Endodermal cell (in vitro differentiated cells): Measurements from ENCODE around the gene IL6ST. TPM values are rescaled to one million over a fixed set of nuclear protein-coding genes. Genes with fewer than 3 reads are reported as not detected.

Experiments
- DNase-seq: peaks from one replicate; pipeline ENCODE4 v3.0.0-alpha.2; 2017
- H3K27ac ChIP-seq: 2 replicates; pipeline ENCODE4 v1.5.1; 2013; ENCODE audit warnings: mild to moderate bottlenecking, low read depth, low read length, moderate library complexity
- H3K27me3 ChIP-seq: 2 replicates; pipeline ENCODE4 v1.6.1; 2013; ENCODE audit warnings: mild to moderate bottlenecking, low read length, moderate library complexity; ENCODE audit not compliant: insufficient read depth, control insufficient read depth, poor library complexity, severe bottlenecking
- H3K36me3 ChIP-seq: 2 replicates; pipeline ENCODE4 v1.7.0; 2013; ENCODE audit warnings: mild to moderate bottlenecking, low read length, moderate library complexity; ENCODE audit not compliant: control insufficient read depth, insufficient read depth
- H3K4me1 ChIP-seq: one replicate; pipeline ENCODE4 v1.7.0; 2013; ENCODE audit warnings: low read length; ENCODE audit not compliant: control insufficient read depth, insufficient read depth
- H3K4me3 ChIP-seq: 2 replicates; pipeline ENCODE4 v1.5.1; 2013; ENCODE audit warnings: mild to moderate bottlenecking, low read length, moderate library complexity
- H3K9ac ChIP-seq: 2 replicates; pipeline ENCODE4 v1.6.1; 2013; ENCODE audit warnings: mild to moderate bottlenecking, low read length, moderate library complexity; ENCODE audit not compliant: poor library complexity, severe bottlenecking; ENCODE audit errors: extremely low read depth
- H3K9me3 ChIP-seq: 2 replicates; pipeline ENCODE4 v1.6.1; 2013; ENCODE audit warnings: mild to moderate bottlenecking, low read length, moderate library complexity; ENCODE audit not compliant: control insufficient read depth
- H3K27ac Mint-ChIP-seq: 2 replicates; pipeline ENCODE4 v1.8.0; 2020; ENCODE audit warnings: mixed read lengths
- H3K27me3 Mint-ChIP-seq: 2 replicates; pipeline ENCODE4 v1.8.0; 2021; ENCODE audit warnings: mild to moderate bottlenecking, mixed read lengths; ENCODE audit not compliant: insufficient read depth
- H3K36me3 Mint-ChIP-seq: 2 replicates; pipeline ENCODE4 v1.8.0; 2020; ENCODE audit warnings: low read depth, mixed read lengths
- H3K4me1 Mint-ChIP-seq: 2 replicates; pipeline ENCODE4 v1.8.0; 2020; ENCODE audit warnings: mixed read lengths
- H3K4me3 Mint-ChIP-seq: 2 replicates; pipeline ENCODE4 v1.8.0; 2020; ENCODE audit warnings: mild to moderate bottlenecking, moderate library complexity, mixed read lengths
- H3K9me3 Mint-ChIP-seq: 2 replicates; pipeline ENCODE4 v1.8.0; 2020; ENCODE audit warnings: mild to moderate bottlenecking, mixed read lengths
- CTCF ChIP-seq: fragments of 200-600 bp; sonication (generic); conservative IDR thresholded peaks from 2 replicates; pipeline ENCODE4 v1.5.0; 2021; ENCODE audit warnings: antibody characterized with exemption, mild to moderate bottlenecking
- WGBS, 2 experiments: methylation state at CpG; one replicate each; pipeline versions ENCODE4 v1.1.5 to v1.1.7; 2013; ENCODE audit warnings: missing lambda C conversion rate in 2 of 2, mixed read lengths in 1 of 2; ENCODE audit not compliant: insufficient coverage in 1 of 2, insufficient read length in 1 of 2; 5-methylcytosine and 5-hydroxymethylcytosine counted together
- total RNA-seq, 2 donors: library from RNA; stranded (reverse); fragmentation: NEBNext Ultra II Directional in 1 of 2; extraction: Animal tissue kit (Norgen Biotek cat#: 25700) in 1 of 2; gene quantifications; 2 replicates in 1 of 2; 3 replicates in 1 of 2; pipeline ENCODE4 v1.2.1, GENCODE V29; 2021

Gene IL6ST
- total RNA-seq, 2 donors from 2014 or later = 26.3 to 30.4 TPM

- Histone ChIP-seq H3K4me1 (peaks cover 5% of the 10 kb centered on the region), H3K27ac (no peak overlapping the region), H3K9ac (no peak overlapping the region), H3K36me3 (no peaks in the 10 kb centered on the region), H3K9me3 (no peaks in the 10 kb centered on the region), H3K27me3 (no peaks in the 10 kb centered on the region), H3K4me3 (no peak overlapping the region)
- H3K27me3 Mint-ChIP-seq = no peaks in the 10 kb centered on the region
- no peaks in the 10 kb centered on the region for H3K9me3 Mint-ChIP-seq
- DNase-seq = no peak
- H3K27ac Mint-ChIP-seq = no peak overlapping the region
- peaks cover 10% of the 10 kb centered on the region for H3K4me1 Mint-ChIP-seq
- 86 to 94% methylated on average over 3 to 5 of the region's 5 CpGs for WGBS, 2 experiments
- no peak overlapping the region for H3K4me3 Mint-ChIP-seq
- H3K36me3 Mint-ChIP-seq = no peaks in the 10 kb centered on the region
- TF ChIP-seq CTCF = no peak
These were observed 77.2 kb downstream of the IL6ST start for GRCh38 chr5:55917402-55918086.

GRCh38 chr5:55916986-55917385 lies 77.8 kb downstream of the IL6ST start:
- H3K36me3 ChIP-seq = no peaks in the 10 kb centered on the region
- no peaks in the 10 kb centered on the region for H3K27me3 ChIP-seq
- H3K27me3 Mint-ChIP-seq = no peaks in the 10 kb centered on the region
- H3K9me3 ChIP-seq = no peaks in the 10 kb centered on the region
- no peak overlapping the region for H3K4me3 ChIP-seq
- H3K4me1 Mint-ChIP-seq = peaks cover 10% of the 10 kb centered on the region
- H3K27ac ChIP-seq = no peak overlapping the region
- H3K4me3 Mint-ChIP-seq = no peak overlapping the region
- peaks cover 5% of the 10 kb centered on the region for H3K4me1 ChIP-seq
- H3K9ac ChIP-seq = no peak overlapping the region
- WGBS, 2 experiments = 85 to 95% methylated on average over 8 to 10 of the region's 10 CpGs
- no peaks in the 10 kb centered on the region for H3K9me3 Mint-ChIP-seq
- TF ChIP-seq CTCF = no peak
- no peaks in the 10 kb centered on the region for H3K36me3 Mint-ChIP-seq
- DNase-seq = no peak
- no peak overlapping the region for H3K27ac Mint-ChIP-seq

- no peak for TF ChIP-seq CTCF
- Mint-ChIP-seq H3K4me1 (peaks cover 10% of the 10 kb centered on the region), H3K27me3 (peaks cover under 1% of the 10 kb centered on the region), H3K36me3 (no peaks in the 10 kb centered on the region), H3K9me3 (no peaks in the 10 kb centered on the region), H3K4me3 (no peak overlapping the region), H3K27ac (no peak overlapping the region)
- no peak overlapping the region for H3K4me3 ChIP-seq
- no peaks in the 10 kb centered on the region for H3K36me3 ChIP-seq
- no peak overlapping the region for H3K27ac ChIP-seq
- WGBS, 2 experiments = 93 to 100% methylated on average over 1 to 3 of the region's 3 CpGs
- H3K4me1 ChIP-seq = peaks cover 5% of the 10 kb centered on the region
- H3K9me3 ChIP-seq = no peaks in the 10 kb centered on the region
- H3K27me3 ChIP-seq = no peaks in the 10 kb centered on the region
- H3K9ac ChIP-seq = no peak overlapping the region
- DNase-seq = no peak
These were observed 79.0 kb downstream of the IL6ST start for GRCh38 chr5:55915783-55916182.
